Lower leg skin (tissue), 3 donors: Measurements from ENCODE around the gene RUNX1.

Source experiments
- CTCF ChIP-seq, 3 donors: fragments of 450-650 bp; IDR thresholded peaks; one replicate each; pipeline ENCODE4 v1.5.1; 2016; ENCODE audit warnings: antibody characterized with exemption in 3 of 3, mild to moderate bottlenecking in 3 of 3, moderate library complexity in 2 of 3
- POLR2A ChIP-seq, 2 donors: fragments of 450-650 bp; IDR thresholded peaks; one replicate each; pipeline ENCODE4 v1.6.1; 2016 to 2017; ENCODE audit warnings: antibody characterized with exemption in 2 of 2, mild to moderate bottlenecking in 1 of 2, moderate library complexity in 1 of 2

- TF ChIP-seq POLR2A (IDR thresholded peaks at IDR 0.05), result no peak
- no peak for TF ChIP-seq CTCF (IDR thresholded peaks at IDR 0.05)
Observed at GRCh38 chr21:34791776-34792503, 257.2 kb downstream of the RUNX1 start.
